Hepatocyte (in vitro differentiated cells): ENCODE data around the gene NPB.

Experiments
- CTCF ChIP-seq: fragments of 200-600 bp; sonication (generic); IDR thresholded peaks from 2 replicates; pipeline ENCODE4 v1.5.1; 2016; ENCODE audit warnings: antibody characterized with exemption, mild to moderate bottlenecking; ENCODE audit not compliant: poor library complexity
- EZH2phosphoT487 ChIP-seq: fragments of 200-600 bp; sonication (generic); IDR thresholded peaks from one replicate; pipeline ENCODE4 v1.6.1; 2018; ENCODE audit warnings: antibody characterized with exemption, mild to moderate bottlenecking, low read depth, moderate library complexity; ENCODE audit not compliant: unreplicated experiment, severe bottlenecking

- TF ChIP-seq CTCF = no peak
- no peak for TF ChIP-seq EZH2phosphoT487
Observed at GRCh38 chr17:81879121-81879520, 22.9 kb upstream of the NPB start.
